RKO (cell line): ENCODE results near the gene FRMD4B.
"Not testable (repeated sequence)": the region's sequence is repeated elsewhere in the genome, so short reads cannot be mapped to it uniquely, and the experiment has no call there.

ENCODE experiments used
- DNase-seq: peaks from one replicate; pipeline ENCODE4 v3.0.0-alpha.2; 2016; ENCODE audit warnings: low spot score

FRMD4B gene

DNA sequence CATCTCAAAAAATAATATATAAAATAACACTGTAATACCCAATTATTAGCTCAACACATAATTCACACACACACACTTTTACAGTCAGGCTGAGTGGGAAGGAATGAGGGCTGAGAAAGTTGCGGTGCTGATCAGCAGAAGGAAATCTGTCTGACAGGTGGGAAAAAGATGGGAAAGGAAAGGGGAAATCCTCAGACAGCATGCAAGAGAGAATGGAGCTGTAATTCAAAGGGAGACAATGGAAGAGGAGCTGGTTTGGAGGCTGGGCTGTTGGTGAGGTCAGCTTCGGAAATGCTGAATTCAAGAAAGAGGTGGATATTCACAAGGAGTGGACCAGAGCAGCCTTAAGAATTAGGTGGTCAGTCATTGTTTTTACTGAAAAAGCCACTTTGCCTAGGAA, 141.8 kb downstream of the FRMD4B start:
- DNase-seq = no peak

- DNase-seq = no peak
Measured at GRCh38 chr3:69241769-69242168, 144.1 kb downstream of the FRMD4B start.

DNA sequence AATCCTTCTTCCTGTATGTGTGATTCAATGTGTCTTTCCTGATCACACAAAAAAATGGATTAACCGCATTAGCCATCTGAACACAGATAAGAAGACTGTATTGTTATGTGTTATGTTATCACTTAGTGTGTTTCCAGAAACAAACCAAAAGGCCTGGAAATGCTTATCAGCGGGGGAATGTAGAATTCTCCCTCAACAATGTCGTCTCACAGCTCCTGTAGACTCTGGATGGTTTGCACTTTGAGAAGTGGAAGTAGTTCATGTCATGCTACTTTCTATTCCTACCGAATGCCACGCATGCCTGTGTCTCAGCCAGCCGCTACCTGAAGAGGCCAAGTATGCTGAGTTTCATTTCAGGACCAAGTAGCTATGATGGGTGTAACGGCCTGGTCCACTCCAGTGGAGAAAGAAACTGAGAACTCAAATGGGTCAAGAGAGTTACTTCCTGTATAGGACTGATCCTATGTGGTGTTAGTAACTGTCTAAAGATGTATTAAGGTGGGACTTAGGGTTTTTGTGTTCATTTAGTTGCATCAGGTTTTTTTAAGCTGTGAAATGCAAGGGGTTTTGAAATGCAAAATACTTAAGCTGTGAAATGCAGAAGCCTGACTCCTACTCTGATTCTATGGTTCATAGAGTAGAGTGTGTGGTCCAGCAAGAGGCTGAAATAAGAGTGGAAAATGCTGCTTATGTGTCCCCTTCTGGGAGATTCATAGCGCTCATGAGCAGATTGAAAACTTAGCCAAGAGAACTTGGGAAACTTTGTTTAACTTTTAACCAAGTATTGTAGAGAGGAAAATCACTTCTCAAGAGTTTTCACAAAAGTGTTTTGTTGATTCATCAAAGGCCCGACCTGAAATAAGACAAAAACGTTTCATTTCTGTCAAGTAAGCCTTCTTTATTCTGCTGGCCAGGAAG, 145.0 kb downstream of the FRMD4B start:
- no peak for DNase-seq

DNA sequence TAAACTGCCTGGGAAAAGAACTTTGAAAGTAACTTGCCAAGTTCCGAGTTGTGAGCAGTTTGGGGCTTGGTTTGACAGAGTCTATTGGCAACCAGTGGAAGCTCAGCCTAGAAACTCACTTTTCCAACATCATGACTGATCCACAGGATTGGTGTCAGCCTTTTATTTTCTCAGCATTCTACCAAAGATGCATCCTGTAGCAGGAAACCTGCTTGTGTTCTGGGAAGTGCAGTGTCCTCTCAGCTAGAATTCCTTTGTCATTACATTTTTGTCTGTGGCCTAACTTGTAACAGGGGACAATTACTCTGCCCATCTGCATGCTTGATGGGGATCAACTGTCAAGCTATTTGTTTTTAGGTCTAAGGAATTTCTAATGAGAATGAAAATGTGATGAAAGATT, 146.8 kb downstream of the FRMD4B start:
- DNase-seq = no peak

DNA sequence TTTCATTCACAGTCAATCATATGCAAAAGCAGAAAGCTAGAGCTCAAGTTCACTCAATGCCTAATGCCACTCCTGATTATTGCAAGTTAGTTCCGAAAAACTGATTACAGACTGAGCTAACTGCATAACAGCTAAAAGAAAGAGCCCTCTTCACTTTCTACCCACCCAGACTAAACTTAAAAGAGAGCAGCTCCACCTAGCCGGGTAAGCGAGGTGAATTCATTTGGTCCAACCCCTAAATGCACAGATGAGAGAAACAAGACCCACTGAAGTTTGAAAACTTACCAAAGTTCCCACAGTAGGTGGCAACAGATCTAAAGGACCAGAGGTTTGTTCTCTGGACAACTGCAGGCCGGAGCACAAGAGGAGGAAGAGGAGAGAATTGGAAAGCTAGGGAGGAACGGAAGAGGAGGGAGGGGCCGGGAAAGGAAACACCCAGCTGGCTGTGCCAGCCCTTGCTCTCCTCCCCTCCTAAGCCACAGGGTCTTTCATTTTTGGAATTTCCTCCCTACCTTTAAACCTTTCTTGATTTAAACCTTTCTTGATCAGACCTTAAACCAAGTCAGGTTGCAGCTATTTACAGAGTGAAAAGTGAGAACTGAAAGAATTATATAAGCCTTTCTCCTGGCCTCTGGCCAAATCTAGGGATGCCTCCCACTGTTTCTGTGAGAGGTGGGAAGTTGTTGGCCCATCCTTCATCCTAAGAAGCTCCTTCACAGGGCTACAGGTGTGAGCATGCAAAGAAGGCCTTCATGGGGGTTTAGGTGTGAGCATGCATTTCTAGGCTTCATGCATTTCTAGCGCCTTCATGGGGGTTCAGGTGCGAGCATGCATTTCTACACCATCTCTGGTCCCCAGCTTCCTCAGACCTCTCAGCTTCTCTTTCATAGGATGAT, 148.8 kb downstream of the FRMD4B start:
- no peak for DNase-seq

- DNase-seq = no peak
Measured at GRCh38 chr3:69235882-69236281, 150.0 kb downstream of the FRMD4B start.

DNA sequence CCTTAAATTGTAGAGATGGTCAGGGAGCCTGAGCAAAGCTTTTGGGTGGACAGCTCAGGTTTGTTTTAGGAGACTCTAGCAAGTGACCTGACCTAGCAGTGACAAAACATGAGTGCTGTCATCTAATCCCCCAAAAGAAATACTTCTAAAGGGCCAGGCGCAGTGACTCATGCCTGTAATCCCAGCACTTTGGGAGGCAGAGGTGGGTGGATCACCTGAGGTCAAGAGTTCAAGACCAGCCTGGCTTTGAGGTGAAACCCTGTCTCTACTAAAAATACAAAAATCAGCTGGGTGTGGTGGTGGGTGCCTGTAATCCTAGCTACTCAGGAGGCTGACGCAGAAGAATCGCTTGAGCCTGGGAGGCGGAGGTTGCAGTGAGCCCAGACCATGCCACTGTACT, 150.7 kb downstream of the FRMD4B start:
- DNase-seq = not testable (repeated sequence)

- DNase-seq = no peak
Measured at GRCh38 chr3:69232482-69232881, 153.4 kb downstream of the FRMD4B start.

- DNase-seq = no peak
Measured at GRCh38 chr3:69231929-69232440, 153.9 kb downstream of the FRMD4B start.

- no peak for DNase-seq
Measured at GRCh38 chr3:69226071-69226470, 159.8 kb downstream of the FRMD4B start.

GRCh38 chr3:69219101-69219708, 166.7 kb downstream of the FRMD4B start:
- DNase-seq = no peak

DNA sequence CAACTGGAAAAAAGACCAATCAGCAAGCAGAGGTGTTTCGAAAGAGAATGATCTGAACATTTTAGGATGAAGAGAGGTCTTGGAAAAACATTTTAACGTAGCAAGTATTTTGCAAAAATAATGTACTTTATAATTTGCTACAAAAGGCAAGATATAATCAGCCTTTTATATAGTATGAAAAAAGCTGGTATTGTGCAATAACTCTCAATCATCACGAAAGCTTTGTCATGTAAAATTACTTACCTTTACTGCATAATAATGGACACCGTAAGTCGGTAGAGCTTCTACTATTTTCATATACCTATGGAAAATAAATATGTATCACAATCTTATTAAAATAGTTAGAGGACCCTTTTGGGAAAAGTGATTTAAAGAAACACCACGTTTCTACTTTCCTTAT, 167.8 kb downstream of the FRMD4B start:
- no peak for DNase-seq

GRCh38 chr3:69216981-69217380, 168.9 kb downstream of the FRMD4B start:
- DNase-seq = no peak

DNA sequence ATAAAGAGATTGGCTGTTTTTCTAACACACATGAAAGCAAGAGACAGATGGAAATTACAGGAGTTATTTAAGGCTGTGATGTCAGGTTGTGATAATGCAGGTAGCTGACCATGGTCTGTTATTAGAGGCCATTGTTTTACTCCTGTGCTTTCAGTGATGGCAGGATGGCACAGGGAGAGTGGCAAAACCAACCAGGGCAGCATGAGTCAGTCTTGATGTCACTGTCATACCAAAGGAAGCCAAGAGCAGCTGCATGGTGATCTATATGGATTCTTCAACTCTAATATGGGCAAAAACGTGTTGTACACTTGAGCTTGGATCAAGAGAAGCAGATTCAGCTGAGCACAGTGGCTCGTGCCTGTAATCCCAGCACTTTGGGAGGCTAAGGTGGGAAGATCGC, 171.6 kb downstream of the FRMD4B start:
- no peak for DNase-seq

GRCh38 chr3:69212411-69213160, 173.3 kb downstream of the FRMD4B start:
- DNase-seq = peak; percentile 41

- no peak for DNase-seq
Measured at GRCh38 chr3:69210068-69210730, 175.7 kb downstream of the FRMD4B start.

DNA sequence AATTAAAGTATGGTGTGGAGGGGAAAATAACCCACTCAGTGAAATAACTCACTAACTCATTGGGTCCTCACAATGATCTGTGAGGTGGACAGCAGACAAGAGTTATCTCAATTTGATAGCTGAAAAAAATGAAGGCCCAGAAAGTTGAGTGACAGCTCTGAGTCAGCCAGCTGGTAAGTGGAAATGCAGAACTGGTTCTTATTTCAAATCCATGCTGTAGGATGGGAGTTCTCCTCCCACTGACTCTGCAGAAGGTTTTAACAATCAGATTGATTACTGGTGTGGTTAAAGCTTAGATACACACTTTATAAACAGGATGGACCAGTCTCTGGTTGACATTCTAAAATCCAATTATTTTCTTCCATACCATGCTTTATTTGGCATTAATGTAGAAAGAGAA, 176.5 kb downstream of the FRMD4B start:
- DNase-seq = no peak

DNA sequence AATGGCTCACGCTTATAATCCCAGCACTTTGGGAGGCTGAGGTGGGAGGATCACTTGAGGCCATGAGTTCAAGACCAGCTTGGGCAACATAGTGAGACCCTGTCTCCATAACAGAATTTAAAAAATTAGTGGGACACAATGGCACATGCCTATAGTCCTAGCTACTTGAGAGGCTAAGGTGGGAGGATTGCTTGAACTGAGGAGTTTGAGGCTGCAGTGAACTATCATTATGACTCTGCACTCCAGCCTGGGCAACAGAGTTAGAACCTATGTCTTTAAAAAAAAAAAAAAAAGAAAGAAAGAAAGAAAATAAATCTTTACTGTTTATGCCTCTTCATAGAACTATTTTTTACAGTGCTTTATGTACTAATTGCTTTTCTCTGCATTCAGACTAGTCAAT, 178.9 kb downstream of the FRMD4B start:
- DNase-seq = no peak

GRCh38 chr3:69205385-69205784, 180.5 kb downstream of the FRMD4B start:
- no peak for DNase-seq

DNA sequence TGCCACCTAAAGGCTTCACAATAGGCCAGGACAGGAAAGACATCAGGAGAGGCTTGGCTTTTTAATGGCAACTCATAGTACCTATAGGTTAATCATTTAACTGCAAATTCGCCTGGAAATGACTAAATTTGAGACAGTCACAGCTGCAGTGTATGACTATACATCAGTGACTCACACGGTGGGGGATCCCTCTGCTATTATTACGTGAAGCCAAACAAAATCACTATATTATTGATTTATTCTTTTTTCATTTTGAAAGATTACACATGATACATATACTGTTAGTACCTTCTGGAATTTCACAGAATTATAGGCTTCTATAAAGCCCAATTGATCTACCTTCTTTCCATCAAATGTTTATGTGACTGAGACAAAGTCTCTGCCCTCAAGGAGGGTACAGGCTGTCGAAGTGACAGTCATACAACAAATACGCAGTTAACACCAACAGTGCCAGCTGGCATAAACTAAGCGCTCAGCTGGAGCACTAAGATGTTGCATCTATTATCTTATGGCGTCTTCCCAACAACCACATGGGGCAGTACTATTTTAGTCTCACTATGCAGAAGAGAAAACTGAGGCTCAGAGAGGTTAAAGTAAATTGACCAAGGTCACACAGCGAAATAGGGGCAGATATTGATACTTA, 181.5 kb downstream of the FRMD4B start:
- DNase-seq = peak; percentile 65
